ENCODE measurements around the gene KHK.

- TF ChIP-seq POLR2A (IDR thresholded peaks at IDR 0.05) (no peak), EP300 (IDR thresholded peaks at IDR 0.05) (no peak)
- TF ChIP-seq, protein P1, sequence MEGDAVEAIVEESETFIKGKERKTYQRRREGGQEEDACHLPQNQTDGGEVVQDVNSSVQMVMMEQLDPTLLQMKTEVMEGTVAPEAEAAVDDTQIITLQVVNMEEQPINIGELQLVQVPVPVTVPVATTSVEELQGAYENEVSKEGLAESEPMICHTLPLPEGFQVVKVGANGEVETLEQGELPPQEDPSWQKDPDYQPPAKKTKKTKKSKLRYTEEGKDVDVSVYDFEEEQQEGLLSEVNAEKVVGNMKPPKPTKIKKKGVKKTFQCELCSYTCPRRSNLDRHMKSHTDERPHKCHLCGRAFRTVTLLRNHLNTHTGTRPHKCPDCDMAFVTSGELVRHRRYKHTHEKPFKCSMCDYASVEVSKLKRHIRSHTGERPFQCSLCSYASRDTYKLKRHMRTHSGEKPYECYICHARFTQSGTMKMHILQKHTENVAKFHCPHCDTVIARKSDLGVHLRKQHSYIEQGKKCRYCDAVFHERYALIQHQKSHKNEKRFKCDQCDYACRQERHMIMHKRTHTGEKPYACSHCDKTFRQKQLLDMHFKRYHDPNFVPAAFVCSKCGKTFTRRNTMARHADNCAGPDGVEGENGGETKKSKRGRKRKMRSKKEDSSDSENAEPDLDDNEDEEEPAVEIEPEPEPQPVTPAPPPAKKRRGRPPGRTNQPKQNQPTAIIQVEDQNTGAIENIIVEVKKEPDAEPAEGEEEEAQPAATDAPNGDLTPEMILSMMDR (IDR thresholded peaks at IDR 0.05) = no peak
Measured at GRCh38 chr2:27073782-27074181, 12.8 kb upstream of the KHK start.
